Stimulated activated naive CD8-positive, alpha-beta T cell treated with anti-CD3 and anti-CD28 coated beads, Interleukin-15, Interleukin-2, amounts not matched to agents 100 U/mL and 50 U/mL, for 24 hours (primary cell): ENCODE data around the gene HNF1B.

Experiments
- ATAC-seq: fragments of 150-1000 bp; cut with Tn5 transposase; one replicate; pipeline ENCODE4 v1.10.0; 2021
- DNase-seq: peaks from one replicate; pipeline ENCODE4 v3.0.0; 2021

HNF1B gene

DNA sequence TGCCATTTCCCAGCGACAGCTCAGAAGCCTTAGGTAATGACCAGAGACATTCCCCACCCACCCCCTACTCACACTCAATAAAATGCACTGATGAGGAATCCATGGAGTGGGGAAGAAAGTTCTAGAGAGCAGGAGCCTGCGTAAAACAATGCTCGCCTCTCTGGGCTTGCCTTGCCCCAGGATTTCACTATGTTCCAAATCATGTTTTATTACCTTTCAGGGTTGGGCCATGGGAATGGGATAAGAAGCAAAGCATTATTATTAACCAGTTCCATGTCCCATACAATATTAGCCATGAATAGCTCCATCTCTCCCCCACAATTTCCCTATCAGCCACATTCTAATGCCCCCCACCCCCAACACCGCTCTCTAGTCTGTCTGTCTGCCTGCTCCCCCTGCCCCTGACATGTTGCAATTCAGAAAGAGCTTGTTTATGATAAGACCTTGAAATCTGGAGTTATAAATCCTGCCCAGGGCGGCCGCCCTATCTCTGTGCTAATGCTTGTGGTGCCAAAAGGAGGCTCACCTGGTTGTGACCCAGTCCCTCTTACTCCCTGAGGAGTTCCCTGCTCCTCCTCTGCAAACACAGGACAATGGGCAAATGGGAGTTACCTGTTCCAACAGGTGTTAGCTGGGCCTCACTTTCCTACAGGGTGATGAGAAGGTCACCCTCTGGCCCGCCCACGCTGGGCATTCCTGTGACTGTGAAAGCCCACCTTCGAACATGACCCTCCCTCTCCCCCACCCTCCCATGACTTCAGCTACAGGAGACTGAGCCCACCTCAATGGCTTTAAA, 73.6 kb downstream of the HNF1B start:
- DNase-seq (no peak), ATAC-seq (no peak)

DNA sequence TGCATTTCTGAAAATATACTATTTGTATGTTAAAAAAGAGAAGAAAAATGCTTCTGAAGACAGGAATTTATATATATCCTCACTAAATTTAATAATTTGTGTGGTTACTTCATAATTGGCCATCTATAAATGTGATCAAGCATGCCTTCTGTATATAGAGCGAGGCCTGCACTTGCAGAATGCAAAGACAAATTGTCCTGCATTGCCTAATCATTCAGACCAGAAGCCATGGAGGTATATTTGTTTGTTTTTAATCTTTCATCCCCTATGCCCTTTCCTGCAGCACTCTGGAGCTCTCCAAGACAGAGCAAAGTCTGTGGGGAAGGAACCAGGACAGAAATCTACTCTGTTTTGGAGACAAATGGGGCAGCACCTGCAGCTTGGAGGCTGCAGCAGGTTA, 77.8 kb downstream of the HNF1B start:
- DNase-seq (no peak), ATAC-seq (no peak)

DNA sequence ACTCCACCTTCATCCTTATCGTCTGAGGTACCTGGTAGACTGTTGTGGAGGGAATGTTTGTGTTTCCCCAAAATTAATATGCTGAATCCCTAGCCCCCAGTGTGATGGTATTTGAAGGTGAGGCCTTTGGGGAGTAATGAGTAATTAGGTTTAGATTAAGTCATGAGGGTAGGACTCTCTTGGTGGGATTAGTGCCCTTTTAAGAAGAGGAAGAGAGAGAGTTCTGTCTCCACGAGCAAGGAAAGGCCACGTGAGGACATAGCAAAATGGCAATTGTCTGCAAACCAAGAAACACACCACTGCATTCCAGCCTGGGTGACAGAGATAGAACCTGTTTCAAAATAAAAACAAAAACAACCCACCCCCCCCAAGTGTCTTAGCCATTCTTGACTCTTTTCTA, 80.6 kb downstream of the HNF1B start:
- DNase-seq (no peak), ATAC-seq (no peak)

DNA sequence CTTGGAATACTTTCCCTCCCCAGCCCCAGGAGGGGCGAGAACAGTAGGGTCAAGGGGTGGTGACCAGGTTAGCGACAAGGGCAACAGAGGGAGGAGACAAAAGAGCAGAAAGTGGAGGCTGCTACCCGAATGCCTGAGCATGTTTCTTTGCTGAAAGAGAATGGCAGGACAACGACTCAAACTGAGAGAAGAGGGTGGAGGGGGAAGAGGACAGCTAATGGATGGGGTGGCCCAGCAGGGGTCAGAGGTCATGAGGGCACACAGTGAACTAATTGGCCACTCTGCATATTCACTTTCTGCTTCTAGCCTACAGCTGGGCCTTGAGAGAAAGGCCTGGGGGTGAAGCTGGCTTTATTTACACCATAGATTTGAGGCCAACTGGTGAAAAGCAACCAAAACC, 82.5 kb downstream of the HNF1B start:
- no peak for ATAC-seq
- no peak for DNase-seq

DNA sequence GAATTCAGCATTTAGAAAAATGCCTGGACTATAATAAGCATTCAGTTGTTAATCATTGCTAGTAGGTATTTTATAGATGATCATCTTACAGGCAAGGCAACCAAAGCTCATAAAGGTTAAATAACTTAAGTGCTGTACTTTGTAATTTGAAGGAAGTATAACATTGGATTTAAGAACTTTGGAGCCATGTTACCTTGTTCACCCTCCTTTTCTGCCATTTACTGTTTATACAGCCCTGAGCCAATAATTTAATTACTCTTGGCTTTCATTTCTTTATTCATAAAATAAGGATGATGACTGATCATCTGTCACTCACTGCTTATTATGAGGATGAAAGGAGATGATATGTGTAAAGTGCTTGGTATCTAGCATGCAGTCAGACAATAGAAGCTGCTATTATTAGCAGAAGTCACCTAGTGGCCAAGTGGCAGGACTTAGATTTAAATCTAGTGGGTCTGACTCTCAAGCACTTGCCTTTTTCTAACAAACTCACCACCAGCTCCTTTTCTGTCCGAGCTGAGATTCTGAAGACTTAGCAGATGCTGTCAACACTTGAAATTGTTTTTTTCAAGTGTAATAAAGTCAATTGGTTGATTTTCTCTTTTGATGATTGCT, 83.4 kb downstream of the HNF1B start:
- no peak for ATAC-seq
- no peak for DNase-seq

DNA sequence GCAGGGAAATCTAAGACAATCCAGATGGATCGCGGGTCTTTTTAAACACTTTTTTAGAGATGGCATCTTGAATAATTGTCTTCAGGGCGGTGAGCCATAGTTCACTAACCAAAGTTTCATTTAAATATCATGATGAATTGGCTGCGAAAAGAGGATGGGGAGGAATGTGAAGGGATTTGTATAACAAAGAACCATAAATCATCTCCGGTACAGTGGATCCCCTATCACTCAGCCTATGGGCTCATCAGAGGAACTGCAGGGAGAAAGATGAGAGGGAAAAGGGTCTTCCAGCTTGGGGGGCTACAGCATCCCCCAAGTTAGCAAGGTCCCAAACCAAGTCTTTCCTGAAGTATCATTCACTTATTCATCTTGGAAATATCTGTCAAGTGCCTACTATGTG, 84.9 kb downstream of the HNF1B start:
- DNase-seq (no peak), ATAC-seq (no peak)

DNA sequence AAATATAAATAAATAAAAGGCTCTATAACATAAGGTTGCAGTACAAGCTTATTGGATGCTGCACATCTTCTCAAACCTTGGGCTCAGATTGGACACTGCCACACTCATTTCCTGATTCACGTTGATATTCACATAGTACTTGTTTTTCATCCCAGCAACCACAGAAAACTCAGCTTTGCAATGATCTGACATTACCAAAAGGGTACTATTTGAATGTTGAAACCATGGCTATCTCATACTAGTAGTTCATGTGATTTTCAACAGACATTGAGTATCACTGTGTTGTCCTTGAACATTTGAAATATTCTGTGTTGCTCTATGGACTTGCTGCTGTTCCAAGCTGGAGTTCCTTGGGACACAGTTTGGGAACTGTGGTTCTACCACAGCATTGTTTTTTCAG, 87.7 kb downstream of the HNF1B start:
- DNase-seq, result no peak
- ATAC-seq, result no peak

DNA sequence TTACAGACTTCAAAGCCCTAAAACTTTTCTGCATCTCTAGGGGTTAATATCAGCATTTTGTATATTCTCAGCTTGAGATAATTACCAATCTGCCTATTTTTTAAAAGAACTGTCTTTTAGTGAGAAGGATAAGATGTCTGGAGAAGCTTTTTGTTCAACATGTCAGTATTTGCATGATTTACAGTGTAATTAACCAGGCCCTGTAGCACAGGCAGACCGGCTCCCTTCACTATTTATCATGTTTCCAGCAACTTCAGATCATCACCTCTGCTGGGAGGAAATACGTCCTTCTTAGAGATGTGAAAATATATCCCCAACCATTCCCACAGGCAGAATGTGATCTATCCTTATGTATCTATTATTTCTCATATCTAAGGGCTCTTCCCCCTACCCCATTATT, 93.0 kb downstream of the HNF1B start:
- no peak for ATAC-seq
- no peak for DNase-seq

DNA sequence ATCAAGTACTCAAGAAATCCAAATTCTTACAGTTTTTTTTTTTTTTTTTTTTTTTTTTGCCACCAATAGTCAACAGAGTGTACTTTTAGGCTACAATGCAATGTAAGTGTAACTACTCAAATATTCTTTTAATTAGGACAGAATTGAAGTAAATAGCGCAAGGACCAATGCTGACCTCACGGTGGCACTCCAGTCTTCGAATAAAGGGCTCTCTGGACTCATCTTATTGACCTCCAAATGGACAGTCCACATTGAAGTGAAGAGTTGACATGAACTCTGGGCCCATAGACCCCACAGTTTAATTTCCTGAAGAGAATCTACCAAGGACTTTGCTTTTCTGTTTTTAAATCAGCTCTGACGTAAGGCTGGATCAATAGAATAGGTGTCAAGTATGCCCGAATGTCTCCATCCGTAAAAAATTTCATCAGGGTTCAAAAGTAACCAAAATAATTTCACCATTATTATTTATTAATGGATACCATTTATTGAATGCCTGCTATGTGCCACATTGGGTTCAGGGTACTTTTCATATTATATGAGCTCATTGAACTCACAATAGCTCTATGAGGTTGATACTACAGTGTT, 94.3 kb downstream of the HNF1B start:
- no peak for ATAC-seq
- no peak for DNase-seq

DNA sequence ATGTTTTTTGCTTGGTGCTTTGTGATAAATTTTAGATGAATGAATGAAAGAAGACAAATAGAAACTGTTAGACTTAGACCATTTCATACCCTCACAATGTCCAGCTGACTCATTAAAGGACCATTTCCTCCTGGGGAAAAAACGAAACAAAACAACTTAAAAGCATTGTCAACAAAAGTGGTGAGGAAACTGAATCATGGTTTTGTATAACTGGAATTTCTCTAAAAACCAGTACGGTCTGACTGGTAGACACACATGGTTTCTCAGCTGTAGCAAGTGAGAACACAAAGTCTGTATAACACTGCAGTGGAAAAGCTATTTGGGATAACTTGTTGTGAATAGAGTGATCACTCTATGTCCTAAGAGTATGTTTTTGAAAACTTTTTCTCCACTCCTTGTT, 96.3 kb downstream of the HNF1B start:
- DNase-seq, result no peak
- no peak for ATAC-seq

DNA sequence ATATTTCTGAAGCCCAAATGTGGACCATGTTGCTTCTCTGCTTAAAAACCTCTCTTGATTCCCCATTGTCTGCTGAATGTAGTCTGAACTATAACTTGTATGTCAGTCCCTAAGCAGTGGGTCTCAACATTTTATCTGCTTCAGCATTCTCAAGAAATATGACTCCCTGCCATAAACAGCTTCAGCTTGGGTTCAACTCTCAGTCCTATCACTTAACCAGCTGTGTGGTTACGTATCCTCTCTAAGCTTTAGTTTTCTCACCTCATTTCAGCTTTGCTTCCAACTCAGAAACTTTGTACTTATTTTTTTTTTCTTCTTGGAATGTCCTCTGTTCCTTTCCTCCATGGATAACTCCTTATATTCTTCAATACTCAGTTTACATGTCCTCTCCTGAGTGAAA, 97.0 kb downstream of the HNF1B start:
- DNase-seq (no peak), ATAC-seq (no peak)

DNA sequence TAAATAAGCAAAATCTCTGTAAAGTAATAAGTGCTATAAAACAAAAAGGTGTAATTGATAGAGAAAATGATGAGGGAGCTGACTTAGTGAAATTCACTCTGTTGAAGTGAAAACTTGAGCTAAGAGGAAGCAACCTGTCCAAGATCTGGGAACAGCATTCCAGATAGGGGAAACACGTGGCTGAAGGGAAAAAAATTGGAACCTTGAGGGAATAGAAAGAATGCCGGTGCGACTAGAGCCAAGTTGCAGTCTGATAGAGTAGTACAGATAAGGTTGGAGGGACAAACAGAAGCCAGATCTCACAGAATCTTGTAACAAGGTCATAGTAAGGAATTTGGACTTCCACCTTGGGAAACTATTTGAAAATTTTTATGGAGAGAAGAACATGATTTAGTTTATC, 101.0 kb downstream of the HNF1B start:
- no peak for DNase-seq
- ATAC-seq, result no peak

DNA sequence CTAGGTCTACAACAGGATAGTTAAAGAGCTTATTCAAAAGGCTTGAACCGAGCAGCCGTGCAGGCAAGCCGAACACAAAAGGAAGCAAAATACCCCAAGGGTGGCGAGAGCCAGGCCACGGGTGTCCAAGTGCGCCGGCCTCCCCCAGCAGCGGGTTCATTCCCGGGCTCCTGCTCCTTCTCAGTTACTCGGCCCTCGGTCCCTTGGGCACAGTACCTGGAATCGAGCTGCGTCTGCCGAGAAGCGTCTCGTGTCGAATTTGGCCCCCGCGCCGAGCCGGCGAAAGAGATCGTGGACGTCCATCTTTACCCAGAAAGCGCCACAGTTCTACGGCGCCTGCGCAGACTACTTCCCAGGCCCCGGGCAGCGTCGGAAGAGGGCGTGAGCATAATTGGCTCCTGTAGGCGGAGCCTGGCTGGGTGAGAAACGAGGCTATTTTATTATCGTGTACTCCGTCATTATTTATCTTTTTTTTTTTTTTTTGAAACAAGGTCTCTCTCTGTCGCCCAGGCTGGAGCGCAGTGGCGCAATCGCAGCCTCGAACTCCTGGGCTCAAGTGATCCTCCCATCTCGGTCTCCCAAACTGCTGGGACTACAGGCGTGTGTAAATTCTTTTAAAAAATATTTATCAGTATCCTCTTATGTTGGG, 101.6 kb downstream of the HNF1B start, which contains the start of gene DDX52:
TSS of gene DDX52 (minus strand) at position 329 of the 649 bp plus-strand sequence. CDS start at position 303, 26 bp downstream.
- peak; percentile 93 for ATAC-seq
- peak; percentile 89 for DNase-seq

DNA sequence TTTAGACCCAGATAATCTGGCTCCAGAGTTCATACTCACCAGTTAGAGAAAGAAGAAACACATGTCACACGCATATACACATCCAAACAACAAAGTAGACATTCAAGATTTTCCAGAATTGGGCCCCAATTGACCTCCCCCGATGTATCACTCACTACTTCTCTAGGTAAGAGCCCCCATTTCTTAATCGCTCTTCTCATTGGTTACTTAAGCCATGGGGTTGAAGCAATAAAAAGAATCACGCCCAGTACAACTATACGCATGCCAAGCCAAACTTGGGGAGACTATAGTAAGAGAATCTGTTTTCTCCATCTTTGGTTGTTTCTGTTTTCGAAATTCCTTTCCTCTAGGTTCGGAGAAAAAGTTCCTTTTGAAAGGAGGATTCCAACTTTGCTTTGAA, 102.2 kb downstream of the HNF1B start:
- DNase-seq, result no peak
- ATAC-seq, result peak; percentile 33

DNA sequence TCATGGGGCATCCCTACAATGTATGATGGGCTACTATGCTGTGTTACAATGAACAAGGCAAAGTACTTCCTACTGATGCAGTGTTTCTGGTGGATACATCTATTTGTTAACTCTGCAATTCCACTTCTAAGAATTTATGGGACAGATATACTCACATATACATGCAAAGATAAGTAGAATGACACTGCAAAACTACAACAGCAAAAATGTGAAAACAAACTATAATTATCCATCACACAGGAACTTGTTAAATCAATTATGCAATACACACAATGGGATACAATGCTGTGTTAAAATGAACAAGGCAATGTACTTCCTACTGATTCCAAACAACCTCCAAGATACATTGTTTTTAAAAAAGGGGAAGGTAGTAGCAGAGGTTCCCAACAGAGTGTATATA, 104.8 kb downstream of the HNF1B start:
- DNase-seq (no peak), ATAC-seq (no peak)

DNA sequence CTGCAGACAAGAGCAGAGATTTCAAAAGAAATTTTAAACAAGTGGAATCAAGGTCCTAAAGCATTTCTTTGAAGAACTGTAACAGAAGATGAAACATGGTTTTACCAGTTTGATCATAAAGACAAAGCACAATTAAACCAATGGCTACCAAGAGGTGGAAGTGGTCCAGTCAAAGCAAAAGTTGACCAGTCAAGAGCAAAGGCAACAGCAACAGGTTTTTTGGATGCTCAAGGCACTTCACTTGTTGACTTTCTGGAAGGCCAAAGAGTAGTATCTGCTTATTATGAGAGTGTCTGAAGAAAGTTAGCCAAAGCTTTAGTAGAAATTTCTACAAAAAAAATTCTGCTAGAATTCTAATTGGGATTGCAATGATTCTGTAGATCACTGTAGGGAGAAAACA, 106.9 kb downstream of the HNF1B start:
- DNase-seq, result no peak
- no peak for ATAC-seq
